Activated CD8-positive, alpha-beta T cell treated with anti-CD3 and anti-CD28 coated beads for 36 hours (primary cell): ENCODE results near the gene NFX1. TPM values are rescaled to one million over a fixed set of nuclear protein-coding genes. Genes with fewer than 3 reads are reported as not detected.
A peak's percentile ranks its signal among the peaks of the same experiment; 100 is the strongest.

Source experiments
- ATAC-seq: fragments of 200-7000 bp; cut with Tn5 transposase; one replicate; pipeline ENCODE4 v1.10.0; 2021; ENCODE audit warnings: mild to moderate bottlenecking, moderate library complexity
- CTCF ChIA-PET: fragments of 350-600 bp; sonication (Branson Sonifier 250); formaldehyde crosslinking; loops from one replicate; lab custom pipeline; 2021; ENCODE audit warnings: antibody characterized with exemption; lab: Charles Lee
- POLR2A ChIA-PET: fragments of 350-600 bp; sonication (Branson Sonifier 250); formaldehyde crosslinking; loops from one replicate; lab custom pipeline; 2021; ENCODE audit warnings: antibody characterized with exemption; lab: Charles Lee
- DNase-seq: peaks from one replicate; pipeline ENCODE4 v3.0.0-alpha.2; 2020
- H3K27ac Mint-ChIP-seq: one replicate; pipeline ENCODE4 v1.8.0; 2021; ENCODE audit warnings: mild to moderate bottlenecking, mixed read lengths
- H3K27me3 Mint-ChIP-seq: one replicate; pipeline ENCODE4 v1.8.0; 2021; ENCODE audit warnings: mixed read lengths
- H3K36me3 Mint-ChIP-seq: one replicate; pipeline ENCODE4 v1.8.0; 2021; ENCODE audit warnings: low read depth, mixed read lengths
- H3K4me1 Mint-ChIP-seq: one replicate; pipeline ENCODE4 v1.8.0; 2021; ENCODE audit warnings: low read depth, mixed read lengths
- H3K4me3 Mint-ChIP-seq: one replicate; pipeline ENCODE4 v1.8.0; 2021; ENCODE audit warnings: mild to moderate bottlenecking, moderate library complexity, mixed read lengths
- H3K9me3 Mint-ChIP-seq: one replicate; pipeline ENCODE4 v1.8.0; 2021; ENCODE audit warnings: mixed read lengths
- CTCF ChIP-seq: fragments of 200-600 bp; IDR thresholded peaks from one replicate; pipeline ENCODE4 v1.8.0; 2022; ENCODE audit warnings: antibody characterized with exemption, mild to moderate bottlenecking
- intact Hi-C: fragments of 100-400 bp; cut with micrococcal nuclease; formaldehyde crosslinking; loops from one replicate; pipeline ENCODE4 v1.10.0; 2022
- total RNA-seq, 2 experiments: library from RNA; stranded (reverse); gene quantifications; one replicate each; pipeline ENCODE4 v1.2.3, GENCODE V29; 2021

NFX1 gene
- total RNA-seq, 2 experiments from 2014 or later, result 37.4 to 38.9 TPM

GRCh38 chr9:33297432-33297831 lies 7.1 kb downstream of the NFX1 start:
- CTCF ChIA-PET, result interaction anchor here (0.9 to 3.2 kb wide), 4 partner anchors 9 to 169 kb away, joined by 3 to 23 read pairs (median 7); no protein-coding TSS in a partner anchor
- no peaks in the 10 kb centered on the region for H3K9me3 Mint-ChIP-seq

GRCh38 chr9:33300546-33300945 lies 10.2 kb downstream of the NFX1 start:
- ChIA-PET POLR2A (interaction anchor here (0.7 kb wide), 1 partner anchor 16 kb away, joined by 3 read pairs; no protein-coding TSS in a partner anchor), CTCF (interaction anchor here (0.9 kb wide), 1 partner anchor 73 kb away, joined by 5 read pairs; no protein-coding TSS in a partner anchor)
- no peaks in the 10 kb centered on the region for H3K27me3 Mint-ChIP-seq
- intact Hi-C loops, result no loop called here
- no peak overlapping the region for H3K4me3 Mint-ChIP-seq
- ATAC-seq, result no peak
- H3K27ac Mint-ChIP-seq, result no peak overlapping the region
- DNase-seq, result no peak
- H3K9me3 Mint-ChIP-seq, result no peaks in the 10 kb centered on the region
- peaks cover 54% of the 10 kb centered on the region for H3K36me3 Mint-ChIP-seq
- H3K4me1 Mint-ChIP-seq, result peaks cover 47% of the 10 kb centered on the region
- TF ChIP-seq CTCF, result no peak

More at GRCh38 chr9:33297432-33297831, 7.1 kb downstream of the NFX1 start:
- intact Hi-C loops, result no loop called here
- Mint-ChIP-seq H3K27ac (peak overlapping the region; percentile 62), H3K27me3 (no peaks in the 10 kb centered on the region), H3K4me1 (peaks cover 71% of the 10 kb centered on the region), H3K4me3 (peak overlapping the region; percentile 18), H3K36me3 (peaks cover 68% of the 10 kb centered on the region)
- no peak for TF ChIP-seq CTCF
- POLR2A ChIA-PET, result interaction anchor here (0.6 kb wide), 1 partner anchor 23 kb away, joined by 3 read pairs; no protein-coding TSS in a partner anchor
- ATAC-seq (peak; percentile 45), DNase-seq (peak; percentile 25)

GRCh38 chr9:33304362-33304761 lies 14.0 kb downstream of the NFX1 start:
- no peak for DNase-seq
- H3K4me1 Mint-ChIP-seq, result peaks cover 11% of the 10 kb centered on the region
- no peaks in the 10 kb centered on the region for H3K27me3 Mint-ChIP-seq
- intact Hi-C loops, result no loop called here
- no peak overlapping the region for H3K4me3 Mint-ChIP-seq
- no peak for TF ChIP-seq CTCF
- CTCF ChIA-PET, result interaction anchor here (0.9 to 1.1 kb wide), 2 partner anchors 17 to 148 kb away, joined by 3 read pairs; no protein-coding TSS in a partner anchor
- ATAC-seq, result no peak
- POLR2A ChIA-PET, result interaction anchor here (0.8 to 1.9 kb wide), 2 partner anchors 14 to 35 kb away, joined by 3 to 6 read pairs; partner anchors contain the start of gene NFX1
- no peak overlapping the region for H3K27ac Mint-ChIP-seq
- peaks cover 40% of the 10 kb centered on the region for H3K36me3 Mint-ChIP-seq
- H3K9me3 Mint-ChIP-seq, result no peaks in the 10 kb centered on the region

- TF ChIP-seq CTCF, result no peak
- CTCF ChIA-PET, result interaction anchor here (0.7 to 1.0 kb wide), 2 partner anchors 9 to 19 kb away, joined by 3 read pairs; no protein-coding TSS in a partner anchor
- Mint-ChIP-seq H3K27me3 (no peaks in the 10 kb centered on the region), H3K9me3 (no peaks in the 10 kb centered on the region), H3K4me1 (peaks cover 9% of the 10 kb centered on the region), H3K27ac (no peak overlapping the region), H3K36me3 (peaks cover 32% of the 10 kb centered on the region), H3K4me3 (no peak overlapping the region)
- POLR2A ChIA-PET, result interaction anchor here (1.9 kb wide), 1 partner anchor 16 kb away, joined by 6 read pairs; the partner anchor contains the start of gene NFX1
- peak; percentile 56 for DNase-seq
- peak; percentile 92 for ATAC-seq
- intact Hi-C loops, result no loop called here
Observed at GRCh38 chr9:33306037-33306436, 15.7 kb downstream of the NFX1 start.

GRCh38 chr9:33307067-33307466 lies 16.8 kb downstream of the NFX1 start:
- H3K27ac Mint-ChIP-seq, result peak overlapping the region; percentile 16
- H3K4me3 Mint-ChIP-seq, result no peak overlapping the region
- no peak for ATAC-seq
- peaks cover 38% of the 10 kb centered on the region for H3K36me3 Mint-ChIP-seq
- peaks cover 11% of the 10 kb centered on the region for H3K4me1 Mint-ChIP-seq
- TF ChIP-seq CTCF, result no peak
- CTCF ChIA-PET, result no interaction called here
- intact Hi-C loops, result no loop called here
- POLR2A ChIA-PET, result interaction anchor here (1.2 kb wide), 1 partner anchor 25 kb away, joined by 3 read pairs; no protein-coding TSS in a partner anchor
- no peak for DNase-seq
- H3K9me3 Mint-ChIP-seq, result no peaks in the 10 kb centered on the region
- H3K27me3 Mint-ChIP-seq, result no peaks in the 10 kb centered on the region
